ENCODE measurements around the gene PAK1.

The PAK1 gene

GRCh38 chr11:77397631-77398030, 76.3 kb downstream of the PAK1 start:
- CTCF ChIA-PET, result no interaction called here
- H3K4me3 ChIP-seq (ENCODE audit: low read depth, low read length), result no peak overlapping the region
- POLR2A ChIA-PET, result no interaction called here
- TF ChIP-seq CTCF (IDR thresholded peaks at IDR 0.05; ENCODE audit: insufficient read depth, low read length, missing control alignments), result no peak
- DNase-seq (ENCODE audit: low read depth, low spot score), result no peak

- DNase-seq (ENCODE audit: low read depth, low spot score), result no peak
- ChIA-PET POLR2A (no interaction called here), CTCF (interaction anchor here (1.2 to 1.6 kb wide), 2 partner anchors 16 to 151 kb away, joined by 3 read pairs; no protein-coding TSS in a partner anchor)
- TF ChIP-seq CTCF (IDR thresholded peaks at IDR 0.05; ENCODE audit: insufficient read depth, low read length, missing control alignments), result no peak
- no peak overlapping the region for H3K4me3 ChIP-seq (ENCODE audit: low read depth, low read length)
Observed at GRCh38 chr11:77396911-77397310, 77.0 kb downstream of the PAK1 start.

- ChIA-PET CTCF (interaction anchor here (1.2 to 1.6 kb wide), 2 partner anchors 16 to 152 kb away, joined by 3 read pairs; no protein-coding TSS in a partner anchor), POLR2A (no interaction called here)
- DNase-seq (ENCODE audit: low read depth, low spot score), result no peak
- no peak for TF ChIP-seq CTCF (IDR thresholded peaks at IDR 0.05; ENCODE audit: insufficient read depth, low read length, missing control alignments)
- no peak overlapping the region for H3K4me3 ChIP-seq (ENCODE audit: low read depth, low read length)
Observed at GRCh38 chr11:77396305-77396704, 77.6 kb downstream of the PAK1 start.

GRCh38 chr11:77395460-77396173, 78.3 kb downstream of the PAK1 start:
- DNase-seq (ENCODE audit: low read depth, low spot score), result no peak
- ChIA-PET CTCF (interaction anchor here (1.2 to 1.6 kb wide), 2 partner anchors 17 to 153 kb away, joined by 3 read pairs; no protein-coding TSS in a partner anchor), POLR2A (no interaction called here)
- no peak overlapping the region for H3K4me3 ChIP-seq (ENCODE audit: low read depth, low read length)
- no peak for TF ChIP-seq CTCF (IDR thresholded peaks at IDR 0.05; ENCODE audit: insufficient read depth, low read length, missing control alignments)

GRCh38 chr11:77392842-77393241, 81.1 kb downstream of the PAK1 start:
- no peak for TF ChIP-seq CTCF (IDR thresholded peaks at IDR 0.05; ENCODE audit: insufficient read depth, low read length, missing control alignments)
- POLR2A ChIA-PET, result no interaction called here
- DNase-seq (ENCODE audit: low read depth, low spot score), result no peak
- no peak overlapping the region for H3K4me3 ChIP-seq (ENCODE audit: low read depth, low read length)
- CTCF ChIA-PET, result interaction anchor here (1.3 kb wide), 1 partner anchor 29 kb away, joined by 3 read pairs; no protein-coding TSS in a partner anchor

GRCh38 chr11:77387701-77388100, 86.2 kb downstream of the PAK1 start:
- ChIA-PET CTCF (no interaction called here), POLR2A (no interaction called here)
- no peak for DNase-seq (ENCODE audit: low read depth, low spot score)
- no peak for TF ChIP-seq CTCF (IDR thresholded peaks at IDR 0.05; ENCODE audit: insufficient read depth, low read length, missing control alignments)
- H3K4me3 ChIP-seq (ENCODE audit: low read depth, low read length), result no peak overlapping the region

Data from AG04449 (cell line).